OCI-LY7 (cell line): Measurements from ENCODE around the gene DCAF15.

Experiments used
- CTCF ChIP-seq: fragments of 200-600 bp; sonication (generic); conservative IDR thresholded peaks from 2 replicates; pipeline ENCODE4 v1.5.1; 2014; ENCODE audit warnings: mild to moderate bottlenecking, antibody characterized with exemption, low read length, moderate library complexity, mixed read lengths
- EZH2phosphoT487 ChIP-seq: fragments of 200-600 bp; sonication (generic); IDR thresholded peaks from 2 replicates; pipeline ENCODE4 v1.6.1; 2018; ENCODE audit warnings: low read depth, borderline replicate concordance, mild to moderate bottlenecking, mixed run types, antibody characterized with exemption, low read length, moderate library complexity, mixed read lengths

- TF ChIP-seq EZH2phosphoT487 (no peak), CTCF (no peak)
These were observed 45.8 kb upstream of the DCAF15 start for GRCh38 chr19:13906521-13906904.
